BLaER1 (cell line): ENCODE data around the gene CARD19.
A peak's percentile ranks its signal among the peaks of the same experiment; 100 is the strongest.
"Not testable (repeated sequence)": the region's sequence is repeated elsewhere in the genome, so short reads cannot be mapped to it uniquely, and the experiment has no call there.

Experiments
- H3K27ac ChIP-seq: shearing (Covaris generic); formaldehyde crosslinking; 2 replicates; pipeline ENCODE4 v1.8.1; 2022
- H3K27me3 ChIP-seq: shearing (Covaris generic); formaldehyde crosslinking; 2 replicates; pipeline ENCODE4 v1.8.1; 2022
- H3K36me3 ChIP-seq: shearing (Covaris generic); formaldehyde crosslinking; 2 replicates; pipeline ENCODE4 v1.8.1; 2022
- H3K4me1 ChIP-seq: shearing (Covaris generic); formaldehyde crosslinking; 2 replicates; pipeline ENCODE4 v1.8.1; 2022
- H3K4me2 ChIP-seq: shearing (Covaris generic); formaldehyde crosslinking; 2 replicates; pipeline ENCODE4 v1.8.1; 2022
- H3K4me3 ChIP-seq: shearing (Covaris generic); formaldehyde crosslinking; 2 replicates; pipeline ENCODE4 v1.8.1; 2022
- H3K9ac ChIP-seq: shearing (Covaris generic); formaldehyde crosslinking; 2 replicates; pipeline ENCODE4 v1.8.1; 2022
- H3K9me3 ChIP-seq: shearing (Covaris generic); formaldehyde crosslinking; 2 replicates; pipeline ENCODE4 v1.8.1; 2022
- H4K20me1 ChIP-seq: shearing (Covaris generic); formaldehyde crosslinking; 2 replicates; pipeline ENCODE4 v1.8.1; 2022
- Cebpa-rat ChIP-seq: shearing (Covaris generic); IDR thresholded peaks from 2 replicates; pipeline ENCODE4 v1.8.1; 2022

CARD19 gene

DNA sequence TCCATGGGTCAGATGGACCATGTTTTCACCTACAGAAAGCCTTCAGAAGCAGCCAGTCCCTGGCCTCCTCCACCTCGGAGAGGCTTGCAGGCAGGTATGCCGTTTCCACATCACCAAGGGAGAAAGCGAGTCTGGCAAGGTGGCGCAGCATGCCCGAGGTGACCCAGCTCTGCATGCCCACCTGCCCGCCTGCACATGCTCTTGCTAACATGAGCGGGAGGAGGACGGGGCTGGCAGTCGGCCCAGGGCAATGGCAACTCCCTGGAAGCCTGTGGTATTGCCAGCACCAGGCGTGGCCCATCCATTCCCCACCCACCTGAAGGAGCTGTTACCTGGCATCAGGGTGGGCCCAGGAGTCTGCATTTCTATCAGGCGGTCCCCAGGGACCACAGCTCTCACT is 41.3 kb downstream of the CARD19 start:
- TF ChIP-seq Cebpa-rat: no peak
- Histone ChIP-seq H3K27ac (peak overlapping the region; percentile 98), H3K4me1 (peaks cover 88% of the 10 kb centered on the region), H3K36me3 (no peaks in the 10 kb centered on the region), H3K9ac (peak overlapping the region; percentile 79), H3K4me3 (peak overlapping the region; percentile 38; the same call in 1 of the 2 replicates), H3K27me3 (no peaks in the 10 kb centered on the region), H4K20me1 (peaks cover 11% of the 10 kb centered on the region), H3K4me2 (peak overlapping the region; percentile 98), H3K9me3 (peaks cover 7% of the 10 kb centered on the region)

DNA sequence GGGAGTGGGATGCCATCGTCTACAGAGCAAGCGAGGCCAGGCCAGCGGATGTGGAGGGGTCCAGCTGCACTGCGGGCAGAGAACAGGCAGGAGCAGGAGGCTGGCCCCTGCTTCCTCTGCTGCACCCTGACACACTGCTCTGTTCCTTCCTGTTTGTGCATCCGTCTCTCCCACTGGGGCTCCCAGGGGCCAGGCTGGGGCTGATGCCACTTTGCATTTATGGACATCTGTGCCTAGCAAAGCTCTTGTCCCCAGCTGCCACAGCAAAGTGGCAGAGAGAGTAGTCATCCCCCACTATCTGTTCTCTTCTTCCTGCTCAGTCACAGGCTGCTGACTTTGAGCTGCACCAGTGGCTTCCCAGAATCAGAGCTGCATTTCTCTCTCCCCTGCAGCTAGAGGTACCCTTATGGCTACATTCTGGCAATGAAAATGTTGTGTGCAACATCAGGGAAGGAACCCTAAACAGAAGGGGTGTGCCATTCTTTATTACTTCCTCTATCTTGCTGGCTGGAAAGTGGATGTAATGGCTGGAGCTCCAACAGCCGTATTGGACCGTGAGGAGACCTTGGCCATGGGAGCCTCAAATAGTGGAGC is 42.3 kb downstream of the CARD19 start:
- Histone ChIP-seq H3K9ac (peak overlapping the region; percentile 79), H3K4me3 (peak overlapping the region; percentile 38; the same call in 1 of the 2 replicates), H3K9me3 (peaks cover 7% of the 10 kb centered on the region), H4K20me1 (peaks cover 2% of the 10 kb centered on the region), H3K4me2 (peak overlapping the region; percentile 98), H3K27me3 (no peaks in the 10 kb centered on the region), H3K4me1 (peaks cover 88% of the 10 kb centered on the region), H3K27ac (peak overlapping the region; percentile 98), H3K36me3 (no peaks in the 10 kb centered on the region)
- TF ChIP-seq Cebpa-rat: no peak

DNA sequence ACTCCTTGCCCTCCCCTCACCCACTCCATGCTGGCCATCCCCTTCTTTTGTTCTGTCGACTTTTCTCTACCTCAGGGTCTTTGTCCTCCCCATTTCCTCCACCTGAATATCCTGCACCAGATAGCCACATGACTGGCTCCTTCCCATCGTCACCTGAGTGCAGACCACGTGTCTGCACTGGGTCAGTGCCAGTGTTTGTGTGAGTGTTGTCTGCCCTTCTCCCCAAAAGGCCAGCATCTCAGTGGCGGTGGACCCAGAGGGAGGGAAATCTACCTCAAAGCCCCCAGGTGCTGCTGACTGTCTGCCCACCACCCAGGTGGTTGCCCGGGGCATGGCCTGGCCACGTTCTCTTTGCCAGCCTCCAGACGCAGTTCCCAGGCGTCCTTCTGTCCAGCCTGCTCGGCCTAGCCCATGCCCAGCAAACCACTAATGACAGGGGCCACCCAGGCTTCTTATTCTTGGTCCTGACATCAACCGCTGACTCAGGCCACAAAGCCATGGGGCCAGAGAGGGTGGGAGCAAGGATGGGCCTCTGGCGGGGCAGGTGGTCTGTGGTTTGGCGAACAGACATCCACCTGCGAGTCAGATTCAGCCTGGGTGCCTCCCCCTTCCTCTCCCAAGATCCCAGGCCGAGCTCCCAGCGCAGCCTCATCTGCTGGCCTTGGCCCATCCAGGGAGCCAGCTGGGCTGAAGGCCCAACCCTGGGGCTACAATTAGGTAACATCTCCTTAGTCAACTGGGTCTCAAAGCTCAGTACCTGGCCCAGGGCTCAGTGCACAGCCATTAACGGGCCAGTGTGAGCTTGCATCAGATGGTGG is 43.6 kb downstream of the CARD19 start:
- Histone ChIP-seq H3K4me2 (peak overlapping the region; percentile 80), H3K4me3 (peak overlapping the region; percentile 27), H3K36me3 (no peaks in the 10 kb centered on the region), H3K9ac (peak overlapping the region; percentile 65), H3K27me3 (no peaks in the 10 kb centered on the region), H3K27ac (peak overlapping the region; percentile 98), H3K9me3 (peaks cover 7% of the 10 kb centered on the region), H4K20me1 (no peaks in the 10 kb centered on the region), H3K4me1 (peaks cover 97% of the 10 kb centered on the region)
- no peak for TF ChIP-seq Cebpa-rat

DNA sequence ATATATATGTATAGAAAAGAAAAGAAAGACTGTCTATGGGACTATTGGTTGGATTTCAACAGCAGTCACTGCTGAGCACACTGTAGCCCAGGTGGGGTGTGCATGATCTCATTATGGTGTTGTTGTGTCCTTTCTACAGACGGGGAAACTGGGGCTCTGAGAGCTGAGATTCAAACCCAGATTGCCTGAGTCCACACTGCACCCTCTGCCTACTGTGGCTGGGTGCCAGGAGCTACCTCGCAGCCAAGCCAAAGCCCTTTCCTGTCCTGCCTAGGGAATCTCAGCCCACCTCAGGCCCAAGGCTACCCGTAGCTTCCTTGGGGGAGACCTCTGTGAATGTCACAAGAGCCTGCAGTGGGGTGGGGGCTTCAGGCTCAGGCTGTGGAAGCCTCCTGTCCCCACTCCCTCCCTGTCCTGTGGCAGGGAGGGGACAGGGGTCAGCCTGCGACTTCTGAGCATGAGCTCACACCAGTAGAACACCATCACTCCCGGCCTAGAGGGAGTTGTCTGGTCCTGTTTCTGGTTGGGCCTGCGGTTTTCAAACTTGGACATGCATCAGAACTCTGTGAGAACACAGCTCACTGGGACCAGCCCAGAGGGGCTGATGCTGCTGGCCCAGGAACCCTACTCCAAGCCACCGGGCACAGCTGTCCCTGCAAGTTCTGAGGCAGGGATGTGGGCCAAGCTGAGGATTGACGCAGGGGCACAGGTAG is 45.9 kb downstream of the CARD19 start:
- no peaks in the 10 kb centered on the region for H3K27me3 ChIP-seq
- H4K20me1 ChIP-seq: no peaks in the 10 kb centered on the region
- H3K4me3 ChIP-seq: no peak overlapping the region
- TF ChIP-seq Cebpa-rat: no peak
- H3K9me3 ChIP-seq: peaks cover 18% of the 10 kb centered on the region
- peak overlapping the region; percentile 54 for H3K9ac ChIP-seq
- peak overlapping the region; percentile 80 for H3K4me2 ChIP-seq
- H3K4me1 ChIP-seq: peaks cover 97% of the 10 kb centered on the region
- peak overlapping the region; percentile 90 for H3K27ac ChIP-seq
- no peaks in the 10 kb centered on the region for H3K36me3 ChIP-seq

DNA sequence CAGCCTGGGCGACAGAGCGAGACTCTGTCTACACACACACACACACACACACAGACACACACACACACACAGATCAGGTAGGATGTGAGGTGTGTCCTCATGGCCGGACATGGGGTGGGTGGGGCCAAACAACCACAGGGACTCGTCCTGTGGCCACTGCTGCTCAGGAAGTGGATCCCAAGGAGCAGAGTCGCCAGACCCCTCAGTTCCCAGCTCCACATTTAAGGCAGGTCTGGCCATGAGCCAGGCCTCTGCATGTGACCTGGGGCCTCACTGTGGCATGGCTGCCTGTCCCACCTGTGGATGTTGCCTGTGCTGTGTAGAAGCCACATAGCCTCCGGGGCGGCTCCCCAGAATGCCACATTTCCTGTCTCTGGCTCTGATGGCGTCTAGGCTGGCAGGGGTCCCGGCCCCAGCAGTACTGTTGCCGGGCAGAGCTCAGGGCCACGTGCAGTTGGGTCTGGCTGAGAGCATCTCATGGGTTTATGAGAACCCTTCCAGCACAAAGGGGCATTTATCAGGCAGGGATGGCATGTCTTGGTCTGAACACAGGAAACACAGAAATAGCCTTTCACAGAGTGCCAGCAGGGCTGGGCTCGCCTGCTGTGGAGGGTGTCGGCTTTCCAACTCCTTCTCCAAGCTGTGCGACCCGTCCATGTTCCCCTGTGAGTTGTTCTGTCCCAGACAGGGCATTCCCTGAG is 48.0 kb downstream of the CARD19 start:
- no peak overlapping the region for H3K4me3 ChIP-seq
- H4K20me1 ChIP-seq: no peaks in the 10 kb centered on the region
- H3K4me1 ChIP-seq: peaks cover 81% of the 10 kb centered on the region
- H3K9me3 ChIP-seq: peaks cover 38% of the 10 kb centered on the region
- H3K27me3 ChIP-seq: no peaks in the 10 kb centered on the region
- no peaks in the 10 kb centered on the region for H3K36me3 ChIP-seq
- peak overlapping the region; percentile 90 for H3K27ac ChIP-seq
- H3K9ac ChIP-seq: peak overlapping the region; percentile 71
- TF ChIP-seq Cebpa-rat: no peak
- peak overlapping the region; percentile 80 for H3K4me2 ChIP-seq

DNA sequence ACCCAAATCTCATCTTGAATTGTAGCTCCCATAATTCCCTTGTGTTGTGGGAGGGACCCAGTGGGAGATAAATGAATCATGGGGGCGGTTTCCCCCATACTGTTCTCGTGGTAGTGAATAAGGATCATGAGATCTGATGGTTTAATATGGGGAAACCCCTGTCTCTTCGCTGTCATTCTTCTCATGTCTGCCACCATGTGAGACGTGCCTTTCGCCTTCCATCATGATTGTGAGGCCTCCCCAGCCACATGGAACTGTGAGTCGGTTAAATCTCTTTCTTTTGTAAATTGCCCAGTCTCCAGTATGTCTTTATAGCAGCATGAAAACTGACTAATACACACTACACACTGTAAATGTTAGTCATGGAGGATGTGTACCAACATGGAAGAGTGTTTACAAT is 50.7 kb downstream of the CARD19 start:
- H3K9ac ChIP-seq, H3K27me3 ChIP-seq, H3K36me3 ChIP-seq, H4K20me1 ChIP-seq, H3K4me3 ChIP-seq: not testable (repeated sequence)
- H3K9me3 ChIP-seq: peaks cover 33% of the 10 kb centered on the region
- peak overlapping the region; percentile 30; the same call in 1 of the 2 replicates for H3K4me2 ChIP-seq
- peaks cover 70% of the 10 kb centered on the region for H3K4me1 ChIP-seq
- H3K27ac ChIP-seq: 0 out of 2 replicates have a peak overlapping the region, but pooled peaks have one; percentile 18

DNA sequence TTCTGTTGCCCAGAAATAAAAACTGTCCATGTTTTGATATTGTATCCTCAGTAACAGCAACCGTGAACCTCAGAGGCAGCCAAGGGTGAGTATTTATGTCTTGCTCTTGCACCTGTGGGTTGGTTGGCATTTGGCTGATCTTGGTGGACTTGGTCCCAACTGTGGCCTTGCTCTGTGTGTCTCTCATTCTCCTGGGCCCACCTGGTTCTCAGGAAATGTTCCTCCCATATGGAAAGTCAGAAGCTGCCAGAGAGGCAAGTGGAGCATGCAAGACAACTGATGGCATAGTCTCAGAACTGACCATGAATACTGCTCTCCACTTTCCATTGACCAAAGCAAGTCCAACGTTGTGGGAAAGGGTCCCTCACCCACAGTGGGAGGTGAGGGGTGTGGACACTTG is 51.6 kb downstream of the CARD19 start:
- no peak for TF ChIP-seq Cebpa-rat
- H3K36me3 ChIP-seq: no peaks in the 10 kb centered on the region
- H4K20me1 ChIP-seq: no peaks in the 10 kb centered on the region
- H3K9me3 ChIP-seq: peaks cover 33% of the 10 kb centered on the region
- no peak overlapping the region for H3K27ac ChIP-seq
- H3K4me3 ChIP-seq: no peak overlapping the region
- H3K27me3 ChIP-seq: no peaks in the 10 kb centered on the region
- peaks cover 62% of the 10 kb centered on the region for H3K4me1 ChIP-seq
- H3K4me2 ChIP-seq: no peak overlapping the region
- H3K9ac ChIP-seq: no peak overlapping the region

DNA sequence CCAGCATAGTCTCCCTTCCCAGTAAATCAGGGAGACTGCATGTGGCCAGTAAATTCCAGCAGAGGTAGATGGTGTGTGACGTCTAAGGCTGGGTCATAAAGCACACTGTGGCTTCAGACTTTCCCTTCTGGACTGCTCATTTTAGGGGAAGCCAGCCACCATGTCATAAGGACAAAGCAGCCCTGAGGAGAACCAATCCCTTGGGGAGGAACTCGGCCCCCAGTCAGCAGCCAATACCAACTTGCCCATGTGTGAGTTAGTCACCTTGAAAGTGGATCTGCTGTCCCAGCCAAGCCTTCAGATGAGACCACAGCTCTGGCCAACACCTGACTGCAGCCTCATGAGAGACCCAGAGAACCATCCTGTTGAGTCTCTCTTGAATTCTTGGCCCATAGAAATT is 52.7 kb downstream of the CARD19 start:
- H3K27me3 ChIP-seq: no peaks in the 10 kb centered on the region
- H4K20me1 ChIP-seq: no peaks in the 10 kb centered on the region
- H3K36me3 ChIP-seq: no peaks in the 10 kb centered on the region
- H3K9ac ChIP-seq: no peak overlapping the region
- H3K27ac ChIP-seq: no peak overlapping the region
- H3K4me1 ChIP-seq: peaks cover 62% of the 10 kb centered on the region
- TF ChIP-seq Cebpa-rat: no peak
- H3K4me3 ChIP-seq: no peak overlapping the region
- H3K9me3 ChIP-seq: peaks cover 33% of the 10 kb centered on the region
- H3K4me2 ChIP-seq: no peak overlapping the region

DNA sequence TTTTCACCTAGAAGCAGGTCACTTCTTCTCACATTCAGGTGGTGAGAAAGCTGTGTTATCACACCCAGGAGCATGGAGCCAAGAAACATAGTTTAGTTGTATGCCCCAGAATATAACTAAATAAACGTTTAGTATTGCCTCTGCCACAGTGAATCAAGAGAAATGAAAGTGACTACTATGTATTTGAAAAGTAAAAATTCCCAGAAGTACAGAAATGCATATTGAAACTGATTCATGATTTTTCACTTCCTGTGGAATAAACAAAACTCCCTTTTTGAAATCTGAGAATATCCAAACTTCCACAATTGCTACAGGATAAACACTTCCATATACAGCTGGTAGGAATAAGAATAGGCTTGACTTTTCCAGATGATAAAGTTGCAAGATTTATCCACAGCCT is 53.3 kb downstream of the CARD19 start:
- Histone ChIP-seq H3K27me3 (no peaks in the 10 kb centered on the region), H3K9me3 (peaks cover 33% of the 10 kb centered on the region), H3K36me3 (no peaks in the 10 kb centered on the region), H3K4me2 (no peak overlapping the region), H3K4me3 (no peak overlapping the region), H3K4me1 (peaks cover 62% of the 10 kb centered on the region), H3K27ac (no peak overlapping the region), H4K20me1 (no peaks in the 10 kb centered on the region), H3K9ac (no peak overlapping the region)
- TF ChIP-seq Cebpa-rat: no peak
